Measurements from ENCODE around the gene GALNT2.

- TF ChIP-seq RAD21 (conservative IDR thresholded peaks at IDR 0.05 in 1 of 2, IDR thresholded peaks at IDR 0.05 in 1 of 2), result no peak
- no peak for TF ChIP-seq MYC (IDR thresholded peaks at IDR 0.05; ENCODE audit: borderline replicate concordance, low read length)
- no peak for TF ChIP-seq POLR2A (IDR thresholded peaks at IDR 0.05; ENCODE audit: low read length)
Observed at GRCh38 chr1:230058626-230059025, 8.4 kb upstream of the GALNT2 start.

Measured in A549 (cell line).